ENCODE results near the gene C19orf44. TPM values are rescaled to one million over a fixed set of nuclear protein-coding genes. Genes with fewer than 3 reads are reported as not detected.
A peak's percentile ranks its signal among the peaks of the same experiment; 100 is the strongest.
"Not testable (repeated sequence)": the region's sequence is repeated elsewhere in the genome, so short reads cannot be mapped to it uniquely, and the experiment has no call there.

The C19orf44 gene
- total RNA-seq, 1 donor from 2014 or later = 4.6 TPM

GRCh38 chr19:16470541-16470910 lies 25.7 kb upstream of the C19orf44 start:
- DNase-seq (ENCODE audit: low read depth) = no peak
- TF ChIP-seq, protein P1, sequence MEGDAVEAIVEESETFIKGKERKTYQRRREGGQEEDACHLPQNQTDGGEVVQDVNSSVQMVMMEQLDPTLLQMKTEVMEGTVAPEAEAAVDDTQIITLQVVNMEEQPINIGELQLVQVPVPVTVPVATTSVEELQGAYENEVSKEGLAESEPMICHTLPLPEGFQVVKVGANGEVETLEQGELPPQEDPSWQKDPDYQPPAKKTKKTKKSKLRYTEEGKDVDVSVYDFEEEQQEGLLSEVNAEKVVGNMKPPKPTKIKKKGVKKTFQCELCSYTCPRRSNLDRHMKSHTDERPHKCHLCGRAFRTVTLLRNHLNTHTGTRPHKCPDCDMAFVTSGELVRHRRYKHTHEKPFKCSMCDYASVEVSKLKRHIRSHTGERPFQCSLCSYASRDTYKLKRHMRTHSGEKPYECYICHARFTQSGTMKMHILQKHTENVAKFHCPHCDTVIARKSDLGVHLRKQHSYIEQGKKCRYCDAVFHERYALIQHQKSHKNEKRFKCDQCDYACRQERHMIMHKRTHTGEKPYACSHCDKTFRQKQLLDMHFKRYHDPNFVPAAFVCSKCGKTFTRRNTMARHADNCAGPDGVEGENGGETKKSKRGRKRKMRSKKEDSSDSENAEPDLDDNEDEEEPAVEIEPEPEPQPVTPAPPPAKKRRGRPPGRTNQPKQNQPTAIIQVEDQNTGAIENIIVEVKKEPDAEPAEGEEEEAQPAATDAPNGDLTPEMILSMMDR (conservative IDR thresholded peaks at IDR 0.05; ENCODE audit: low read depth, low read length) = no peak
- peak overlapping the region; percentile 76 for H3K4me3 ChIP-seq (ENCODE audit: low read depth, low read length)

- H3K4me3 ChIP-seq (ENCODE audit: low read depth, low read length) = peak overlapping the region; percentile 76
- TF ChIP-seq, protein P1 (conservative IDR thresholded peaks at IDR 0.05; ENCODE audit: low read depth, low read length) = no peak
- DNase-seq (ENCODE audit: low read depth) = no peak
Measured at GRCh38 chr19:16470911-16471811, 25.0 kb upstream of the C19orf44 start.

DNA sequence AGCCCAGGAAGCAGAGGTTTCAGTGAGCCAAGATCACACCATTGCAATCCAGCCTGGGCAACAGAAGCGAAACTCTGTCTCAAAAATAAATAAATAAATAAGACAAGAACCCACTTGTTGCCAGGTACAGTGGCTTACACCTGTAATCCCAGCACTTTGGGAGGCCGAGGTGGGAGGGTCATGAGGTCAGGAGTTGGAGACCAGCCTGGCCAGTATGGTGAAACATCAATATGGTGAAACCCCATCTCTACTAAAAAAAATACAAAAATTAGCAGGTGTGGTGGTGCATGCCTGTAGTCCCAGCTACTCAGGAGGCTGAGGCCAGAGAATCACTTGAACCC lies 23.7 kb upstream of the C19orf44 start:
- peak overlapping the region; percentile 57 for H3K4me3 ChIP-seq (ENCODE audit: low read depth, low read length)
- DNase-seq (ENCODE audit: low read depth) = not testable (repeated sequence)

- no peak for DNase-seq (ENCODE audit: low read depth)
- TF ChIP-seq, protein P1 (conservative IDR thresholded peaks at IDR 0.05; ENCODE audit: low read depth, low read length) = no peak
- H3K4me3 ChIP-seq (ENCODE audit: low read depth, low read length) = no peak overlapping the region
Measured at GRCh38 chr19:16472992-16473391, 23.2 kb upstream of the C19orf44 start.

DNA sequence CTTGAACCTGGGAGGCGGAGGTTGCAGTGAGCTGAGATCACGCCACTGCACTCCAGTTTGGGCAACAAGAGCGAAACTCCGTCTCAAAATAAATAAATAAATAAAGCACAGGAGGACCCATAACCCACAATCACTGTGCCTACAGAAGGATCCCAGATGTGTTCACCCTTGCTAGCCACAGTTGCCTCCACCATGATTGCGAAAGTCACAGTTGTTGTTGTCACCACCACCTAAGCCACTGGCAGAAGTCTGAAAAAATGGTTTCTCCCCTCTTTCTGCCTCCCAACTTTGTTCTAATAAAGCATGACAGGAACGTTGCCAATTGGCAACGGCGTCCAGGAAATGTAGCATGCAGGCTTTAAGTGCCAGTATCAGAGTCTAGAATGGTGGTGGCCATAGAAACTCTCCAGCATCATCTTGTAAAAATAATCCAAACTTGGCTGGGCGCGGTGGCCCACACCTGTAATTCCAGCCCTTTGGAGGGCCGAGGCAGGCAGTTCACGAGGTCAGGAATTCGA lies 22.3 kb upstream of the C19orf44 start:
- TF ChIP-seq, protein P1 (conservative IDR thresholded peaks at IDR 0.05; ENCODE audit: low read depth, low read length) = no peak
- no peak for DNase-seq (ENCODE audit: low read depth)
- no peak overlapping the region for H3K4me3 ChIP-seq (ENCODE audit: low read depth, low read length)

- TF ChIP-seq, protein P1 (conservative IDR thresholded peaks at IDR 0.05; ENCODE audit: low read depth, low read length) = no peak
- DNase-seq (ENCODE audit: low read depth) = no peak
- H3K4me3 ChIP-seq (ENCODE audit: low read depth, low read length) = no peak overlapping the region
Measured at GRCh38 chr19:16476401-16476800, 19.8 kb upstream of the C19orf44 start.

- TF ChIP-seq, protein P1 (conservative IDR thresholded peaks at IDR 0.05; ENCODE audit: low read depth, low read length) = no peak
- no peak for DNase-seq (ENCODE audit: low read depth)
Measured at GRCh38 chr19:16477311-16477710, 18.9 kb upstream of the C19orf44 start.

More at GRCh38 chr19:16477311-16477710, 18.9 kb upstream of the C19orf44 start:
- no peak overlapping the region for H3K4me3 ChIP-seq (ENCODE audit: low read depth, low read length)
